ENCODE measurements around the gene KCNE1. TPM values are rescaled to one million over a fixed set of nuclear protein-coding genes. Genes with fewer than 3 reads are reported as not detected.
"Not testable (repeated sequence)": the region's sequence is repeated elsewhere in the genome, so short reads cannot be mapped to it uniquely, and the experiment has no call there.

The KCNE1 gene
- total RNA-seq, 1 experiment from 2014 or later, result not detected

DNA sequence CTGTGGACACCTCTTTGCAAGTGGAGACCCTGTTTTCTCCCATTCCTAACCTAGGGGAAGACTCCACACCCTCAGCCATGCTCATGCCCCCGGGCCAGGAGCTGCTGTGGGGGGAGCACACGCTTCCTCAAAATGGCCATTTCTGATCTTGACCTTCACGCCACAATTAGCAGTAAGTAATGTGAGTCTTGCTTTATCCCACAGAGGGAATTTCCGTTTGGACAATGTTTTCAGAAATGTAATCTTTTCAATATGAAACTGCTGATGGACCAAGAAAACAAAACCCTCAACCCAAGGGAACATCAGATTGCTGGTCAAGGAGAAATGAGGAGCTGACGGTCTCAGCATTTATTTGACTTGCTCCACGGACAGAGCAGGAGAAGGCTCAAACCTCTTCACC, 8.3 kb upstream of the KCNE1 start:
- DNase-seq (ENCODE audit: low read depth, low spot score), result no peak
- in situ Hi-C loops (cut with HindIII; ENCODE audit: low pct_unique_long_range_greater_than_20kb, low sequenced_read_pairs), result no loop called here

DNA sequence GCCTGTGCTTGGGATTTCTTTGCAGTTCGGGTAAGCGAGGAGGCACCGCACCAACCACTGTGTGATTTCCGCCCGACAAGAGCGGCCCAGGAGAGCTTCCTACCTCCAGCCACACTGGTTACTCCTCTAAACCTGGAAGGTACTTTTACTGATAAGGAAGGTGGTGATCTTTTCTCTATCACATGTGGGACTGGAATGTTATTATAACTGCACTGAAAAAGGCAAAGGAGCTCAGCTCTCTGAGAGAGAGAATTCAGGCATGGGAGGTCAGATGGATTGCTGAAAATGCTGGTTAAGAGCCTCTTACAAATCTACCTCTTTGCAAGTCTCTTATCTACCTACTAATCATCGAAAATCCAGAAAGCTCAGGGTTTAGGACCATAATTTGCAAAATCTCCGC, 7.7 kb upstream of the KCNE1 start:
- in situ Hi-C loops (cut with HindIII; ENCODE audit: low pct_unique_long_range_greater_than_20kb, low sequenced_read_pairs), result no loop called here
- no peak for DNase-seq (ENCODE audit: low read depth, low spot score)

GRCh38 chr21:34519016-34519415, 7.0 kb upstream of the KCNE1 start:
- in situ Hi-C loops (cut with HindIII; ENCODE audit: low pct_unique_long_range_greater_than_20kb, low sequenced_read_pairs), result no loop called here
- DNase-seq (ENCODE audit: low read depth, low spot score), result no peak

- no peak for DNase-seq (ENCODE audit: low read depth, low spot score)
- in situ Hi-C loops (cut with HindIII; ENCODE audit: low pct_unique_long_range_greater_than_20kb, low sequenced_read_pairs), result no loop called here
Measured at GRCh38 chr21:34518301-34518700, 6.3 kb upstream of the KCNE1 start.

DNA sequence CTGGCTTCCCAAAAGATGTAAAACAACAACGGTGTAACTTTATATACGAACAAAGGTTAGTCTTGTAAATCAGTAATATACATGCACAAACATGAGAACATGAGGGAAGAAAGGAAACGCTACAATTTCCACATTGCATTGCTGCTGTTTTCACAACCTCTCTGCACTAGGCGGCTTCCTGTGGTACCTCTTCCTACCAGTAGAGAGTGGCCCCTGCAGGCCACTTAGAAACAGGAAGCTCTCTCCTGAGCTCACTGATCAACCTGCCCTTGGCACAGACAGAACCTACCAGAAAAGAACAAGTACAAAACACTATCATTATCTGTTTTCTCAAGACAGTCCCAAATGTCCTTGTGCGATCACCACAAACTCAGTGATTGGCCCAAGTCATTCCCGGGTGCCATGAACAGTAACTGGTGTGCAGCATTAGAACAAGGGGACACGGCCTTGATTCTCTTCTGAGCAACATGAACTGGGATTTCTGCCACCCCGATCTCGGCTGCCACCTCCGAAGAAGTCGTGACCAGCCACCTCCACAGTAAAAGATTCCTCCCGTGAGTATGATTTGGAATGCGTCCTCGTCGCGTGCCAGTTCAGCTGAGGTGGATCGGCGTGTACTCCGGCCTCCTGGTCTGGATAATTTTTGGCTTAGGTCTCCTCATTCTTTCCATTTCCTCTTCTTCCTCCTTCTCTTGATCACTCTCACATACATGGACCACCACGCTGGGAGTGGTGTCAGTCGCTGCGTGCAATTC, 5.7 kb upstream of the KCNE1 start:
- peak; percentile 41 for DNase-seq (ENCODE audit: low read depth, low spot score)
- in situ Hi-C loops (cut with HindIII; ENCODE audit: low pct_unique_long_range_greater_than_20kb, low sequenced_read_pairs), result no loop called here

- in situ Hi-C loops (cut with HindIII; ENCODE audit: low pct_unique_long_range_greater_than_20kb, low sequenced_read_pairs), result no loop called here
- no peak for DNase-seq (ENCODE audit: low read depth, low spot score)
Measured at GRCh38 chr21:34517039-34517438, 5.0 kb upstream of the KCNE1 start.

- DNase-seq (ENCODE audit: low read depth, low spot score), result no peak
- in situ Hi-C loops (cut with HindIII; ENCODE audit: low pct_unique_long_range_greater_than_20kb, low sequenced_read_pairs), result no loop called here
Measured at GRCh38 chr21:34514576-34515115, 2.6 kb upstream of the KCNE1 start.

GRCh38 chr21:34513129-34513675, 1.2 kb upstream of the KCNE1 start:
- in situ Hi-C loops (cut with HindIII; ENCODE audit: low pct_unique_long_range_greater_than_20kb, low sequenced_read_pairs), result no loop called here
- DNase-seq (ENCODE audit: low read depth, low spot score), result no peak

DNA sequence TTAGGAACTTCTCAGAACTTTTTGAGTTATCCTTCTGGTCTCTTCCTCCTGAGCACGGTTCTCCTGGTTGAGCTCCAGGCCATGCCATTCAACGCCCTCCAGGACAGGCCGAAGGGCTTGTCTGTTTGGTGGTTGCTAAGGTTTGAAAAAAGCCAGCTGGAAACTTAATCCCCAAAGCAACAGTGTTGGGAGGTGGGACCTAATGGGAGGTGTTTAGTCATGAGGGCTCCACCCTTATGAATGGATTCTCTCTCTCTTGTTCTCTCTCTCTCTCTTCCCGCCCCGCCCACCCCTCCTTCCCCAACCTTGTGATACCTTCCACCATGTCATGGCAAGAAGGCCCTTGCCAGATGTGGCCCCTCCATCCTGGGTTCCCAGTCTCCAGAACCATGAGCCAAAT, 829 bp downstream of the KCNE1 start:
- peak; percentile 45 for DNase-seq (ENCODE audit: low read depth, low spot score)
- in situ Hi-C loops (cut with HindIII; ENCODE audit: low pct_unique_long_range_greater_than_20kb, low sequenced_read_pairs), result no loop called here

GRCh38 chr21:34510148-34511142, 1.6 kb downstream of the KCNE1 start:
- DNase-seq (ENCODE audit: low read depth, low spot score), result peak; percentile 87
- in situ Hi-C loops (cut with HindIII; ENCODE audit: low pct_unique_long_range_greater_than_20kb, low sequenced_read_pairs), result no loop called here

- in situ Hi-C loops (cut with HindIII; ENCODE audit: low pct_unique_long_range_greater_than_20kb, low sequenced_read_pairs), result no loop called here
- no peak for DNase-seq (ENCODE audit: low read depth, low spot score)
Measured at GRCh38 chr21:34509151-34509550, 2.9 kb downstream of the KCNE1 start.

DNA sequence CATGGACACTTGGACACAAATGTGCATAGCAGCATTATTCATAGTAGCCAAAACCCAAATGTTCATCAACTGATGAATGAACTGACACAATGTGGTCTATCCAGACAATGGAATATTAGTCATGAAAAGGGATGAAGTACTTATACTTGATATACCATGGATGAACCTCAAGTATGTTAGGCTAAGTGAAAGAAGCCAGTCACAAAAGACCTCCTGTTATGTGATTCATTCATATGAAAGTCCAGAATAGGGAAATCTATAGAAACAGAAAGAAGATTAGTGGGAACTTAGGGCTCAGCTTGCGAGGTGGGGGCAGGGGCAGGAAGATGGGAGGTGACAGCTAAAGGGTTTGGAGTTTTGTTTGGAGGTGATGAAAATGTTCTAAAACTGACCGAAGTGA, 7.4 kb downstream of the KCNE1 start:
- DNase-seq (ENCODE audit: low read depth, low spot score), result no peak
- in situ Hi-C loops (cut with HindIII; ENCODE audit: low pct_unique_long_range_greater_than_20kb, low sequenced_read_pairs), result no loop called here

DNA sequence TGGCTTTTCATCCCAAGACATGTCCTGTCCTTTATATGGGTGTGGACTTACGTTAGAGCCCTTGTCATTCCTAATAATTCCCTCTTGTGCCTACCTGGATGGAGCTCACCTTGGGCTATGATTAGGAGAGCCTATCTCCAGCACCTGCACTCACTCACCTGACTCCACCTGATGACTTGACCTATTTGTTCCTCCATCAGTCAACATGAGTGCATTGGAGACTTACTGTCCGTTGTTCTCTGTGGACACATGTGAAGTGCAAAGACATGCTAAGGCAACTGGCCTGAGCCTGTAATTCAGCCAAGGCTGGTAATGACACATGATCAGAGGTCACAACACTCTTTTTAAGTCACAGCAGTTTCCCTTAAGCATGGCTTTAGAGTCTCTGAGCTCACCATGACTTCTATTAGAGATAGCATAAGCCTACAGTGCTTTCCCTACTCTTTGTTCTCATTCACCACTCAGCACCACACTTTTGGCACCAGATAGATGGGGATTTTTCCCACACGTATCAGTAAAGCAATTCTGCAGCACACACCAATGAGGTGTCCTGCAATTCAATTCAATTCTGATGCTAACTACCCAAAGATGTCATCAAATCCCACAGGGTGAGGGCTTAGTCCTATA, 9.4 kb downstream of the KCNE1 start:
- in situ Hi-C loops (cut with HindIII; ENCODE audit: low pct_unique_long_range_greater_than_20kb, low sequenced_read_pairs), result no loop called here
- no peak for DNase-seq (ENCODE audit: low read depth, low spot score)

DNA sequence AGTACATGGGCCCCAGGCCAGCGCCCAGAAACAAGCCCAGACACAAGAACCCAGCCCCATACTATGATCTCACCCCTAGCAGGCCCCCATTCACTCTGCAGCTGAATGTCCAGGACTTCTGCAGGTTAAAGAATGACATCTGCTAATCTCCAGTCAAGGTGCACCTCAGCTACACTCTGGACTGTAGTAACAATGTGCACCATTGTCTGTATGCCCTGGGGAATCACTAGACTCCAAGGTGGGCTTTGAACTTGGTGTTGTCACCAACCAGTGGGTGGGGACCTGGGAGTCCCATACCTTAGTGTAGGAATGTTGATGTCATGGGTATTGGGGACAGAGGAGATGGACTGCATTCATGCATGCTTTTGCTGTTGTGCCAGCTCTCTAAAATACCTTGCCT, 10.3 kb downstream of the KCNE1 start:
- no peak for DNase-seq (ENCODE audit: low read depth, low spot score)
- in situ Hi-C loops (cut with HindIII; ENCODE audit: low pct_unique_long_range_greater_than_20kb, low sequenced_read_pairs), result no loop called here

DNA sequence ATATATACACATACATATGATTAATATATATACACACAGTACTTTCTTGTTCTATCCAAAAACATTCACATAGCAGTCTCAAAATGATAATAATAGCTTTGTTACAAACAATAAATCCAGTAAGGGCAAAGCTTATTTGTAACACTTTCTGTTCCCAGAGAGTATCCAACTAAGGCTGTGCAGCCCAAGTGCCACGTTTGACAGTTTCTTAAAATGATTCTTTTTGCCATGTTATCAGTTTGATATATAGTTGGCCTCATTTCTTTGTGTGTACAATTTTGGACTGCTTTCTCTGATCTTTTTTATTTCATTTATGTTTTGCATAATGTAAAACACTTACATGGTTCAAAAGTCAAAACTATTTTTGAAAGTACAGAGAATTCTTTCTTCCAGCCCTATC, 11.8 kb downstream of the KCNE1 start:
- no peak for DNase-seq (ENCODE audit: low read depth, low spot score)
- in situ Hi-C loops (cut with HindIII; ENCODE audit: low pct_unique_long_range_greater_than_20kb, low sequenced_read_pairs), result no loop called here

DNA sequence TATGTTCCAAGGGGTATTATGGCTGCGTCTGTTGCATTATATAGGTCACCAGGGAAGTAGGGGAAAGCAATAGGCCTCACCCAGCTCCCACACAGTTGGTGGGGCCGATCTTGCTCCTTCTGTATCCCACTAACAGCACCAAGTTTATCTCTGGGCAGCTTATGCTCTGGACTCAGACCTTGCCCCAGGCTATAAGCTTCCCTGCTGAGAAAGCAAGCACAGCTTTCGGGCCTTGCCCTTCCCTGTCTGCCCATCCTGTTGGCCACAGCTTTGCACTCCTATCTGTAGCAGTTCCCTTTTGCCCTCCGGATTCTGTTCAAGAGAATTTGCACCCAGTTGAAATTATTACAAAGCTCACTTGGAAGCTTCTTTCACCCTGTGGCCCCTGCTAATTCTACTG, 12.9 kb downstream of the KCNE1 start:
- DNase-seq (ENCODE audit: low read depth, low spot score), result no peak

GRCh38 chr21:34498623-34499022, 13.4 kb downstream of the KCNE1 start:
- in situ Hi-C loops (cut with HindIII; ENCODE audit: low pct_unique_long_range_greater_than_20kb, low sequenced_read_pairs), result no loop called here
- DNase-seq (ENCODE audit: low read depth, low spot score), result no peak

More for the DNA sequence above, 12.9 kb downstream of the KCNE1 start:
- in situ Hi-C loops (cut with HindIII; ENCODE audit: low pct_unique_long_range_greater_than_20kb, low sequenced_read_pairs), result no loop called here

GRCh38 chr21:34483854-34484253, 28.2 kb downstream of the KCNE1 start:
- DNase-seq (ENCODE audit: low read depth, low spot score); in situ Hi-C loops (cut with HindIII; ENCODE audit: low pct_unique_long_range_greater_than_20kb, low sequenced_read_pairs): not testable (repeated sequence)
